ENCODE results near the gene ACAT1.
"Not testable (repeated sequence)": the region's sequence is repeated elsewhere in the genome, so short reads cannot be mapped to it uniquely, and the experiment has no call there.

ACAT1 gene

DNA sequence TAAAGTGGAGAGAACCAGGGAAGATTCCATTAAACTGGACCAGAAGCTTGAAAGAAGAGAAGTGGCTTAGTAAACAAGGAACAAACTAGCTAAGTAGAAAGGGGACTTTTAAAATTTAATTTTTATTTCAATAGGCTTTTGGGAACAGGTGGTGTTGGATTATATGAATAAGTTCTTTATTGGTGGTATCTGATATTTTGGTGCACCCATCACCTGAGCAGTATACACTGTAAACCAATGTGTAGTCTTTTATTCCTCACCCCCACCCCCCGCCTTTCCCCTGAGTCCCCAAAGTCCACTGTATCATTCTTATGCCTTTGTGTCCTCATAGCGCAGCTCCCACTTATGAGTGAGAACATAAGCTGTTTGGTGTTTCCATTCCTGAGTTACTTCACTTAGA is 7.4 kb downstream of the ACAT1 start:
- Mint-ChIP-seq H3K4me1 (ENCODE audit: low read depth) (peaks cover 33% of the 10 kb centered on the region), H3K9me3 (no peaks in the 10 kb centered on the region), H3K36me3 (ENCODE audit: low read depth) (peaks cover 65% of the 10 kb centered on the region), H3K27me3 (no peaks in the 10 kb centered on the region), H3K27ac (no peak overlapping the region), H3K4me3 (no peak overlapping the region)
- no peak for DNase-seq

DNA sequence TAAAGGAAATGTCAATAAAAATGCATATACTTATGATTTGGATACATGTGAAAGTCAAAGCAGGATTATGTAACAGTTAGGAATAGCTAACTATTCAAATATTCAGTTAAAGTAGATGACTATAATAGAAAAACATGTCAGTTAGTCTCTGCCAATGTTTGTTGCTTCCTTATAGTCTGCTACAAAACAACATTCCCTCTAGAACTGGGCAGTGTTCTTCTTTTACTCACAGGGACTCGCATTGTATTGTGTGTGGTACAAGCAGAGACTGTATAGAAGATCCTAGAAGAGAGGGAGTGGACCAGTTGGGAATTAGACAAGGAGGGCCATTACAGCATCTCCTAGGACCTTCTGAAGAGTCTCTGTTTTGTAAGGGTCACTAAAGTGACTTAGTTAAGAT is 10.6 kb downstream of the ACAT1 start:
- Mint-ChIP-seq H3K27me3 (no peaks in the 10 kb centered on the region), H3K4me3 (no peak overlapping the region), H3K27ac (peak overlapping the region; percentile 31), H3K9me3 (no peaks in the 10 kb centered on the region), H3K4me1 (ENCODE audit: low read depth) (peaks cover 30% of the 10 kb centered on the region), H3K36me3 (ENCODE audit: low read depth) (peaks cover 72% of the 10 kb centered on the region)
- DNase-seq, result no peak

GRCh38 chr11:108132993-108133538 is 11.7 kb downstream of the ACAT1 start:
- not testable (repeated sequence) for H3K4me3 Mint-ChIP-seq, DNase-seq, H3K27me3 Mint-ChIP-seq, H3K9me3 Mint-ChIP-seq
- Mint-ChIP-seq H3K36me3 (ENCODE audit: low read depth) (peaks cover 68% of the 10 kb centered on the region), H3K27ac (peak overlapping the region; percentile 72), H3K4me1 (ENCODE audit: low read depth) (peaks cover 33% of the 10 kb centered on the region)

DNA sequence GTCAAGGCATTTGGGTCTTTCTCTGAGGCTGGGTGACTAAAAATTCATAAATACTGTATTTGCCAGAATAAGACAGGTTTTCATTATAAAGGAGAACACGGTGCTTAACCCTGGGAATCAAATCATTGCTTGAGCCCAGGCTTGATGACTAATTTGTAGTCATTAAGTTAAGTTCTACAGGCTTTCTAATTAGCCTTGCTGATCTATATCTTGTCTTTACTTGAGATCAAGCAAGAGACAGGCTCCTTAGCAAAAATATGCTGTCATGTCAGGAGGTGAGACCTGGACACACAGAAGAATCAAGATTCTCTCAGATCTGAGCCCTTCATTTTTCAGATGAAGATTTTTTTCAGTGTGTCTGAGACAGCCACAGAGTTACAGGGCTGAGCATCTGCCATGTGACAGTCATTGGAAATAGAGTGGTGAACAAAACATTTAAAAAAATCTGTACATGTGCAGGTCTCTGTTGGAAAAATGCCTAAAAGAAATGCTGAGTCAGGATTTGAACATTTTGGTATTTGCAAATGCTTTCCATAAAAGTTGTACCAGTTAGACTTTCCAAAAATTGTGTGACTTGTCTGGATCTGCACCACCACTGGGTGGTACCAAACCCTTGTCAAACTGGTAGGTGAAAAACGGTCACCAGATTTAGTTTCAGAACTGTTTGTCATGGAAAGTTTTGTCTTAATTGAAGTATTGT is 14.6 kb downstream of the ACAT1 start:
- Mint-ChIP-seq H3K4me1 (ENCODE audit: low read depth) (peaks cover 28% of the 10 kb centered on the region), H3K27me3 (no peaks in the 10 kb centered on the region), H3K27ac (peak overlapping the region; percentile 93), H3K4me3 (peak overlapping the region; percentile 4), H3K9me3 (no peaks in the 10 kb centered on the region), H3K36me3 (ENCODE audit: low read depth) (peaks cover 72% of the 10 kb centered on the region)
- DNase-seq, result no peak

DNA sequence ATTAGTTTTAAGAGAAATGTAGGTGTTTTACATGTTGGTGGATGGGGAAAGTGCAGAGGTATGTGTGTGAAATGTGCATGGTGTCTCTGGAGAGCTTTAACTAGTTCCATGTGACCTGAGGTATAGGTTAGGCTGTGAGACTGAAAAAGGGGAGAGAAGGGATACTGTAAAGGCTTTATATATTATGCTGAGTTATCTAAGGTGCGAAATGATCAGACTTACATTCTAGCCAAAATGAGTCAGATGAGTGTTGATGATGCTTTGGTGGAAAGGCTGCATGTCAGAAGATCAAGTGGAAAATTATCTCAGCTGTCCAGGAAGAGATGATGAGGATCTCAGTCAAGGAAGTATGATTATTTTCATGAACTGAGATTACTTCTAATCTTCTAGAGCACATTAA is 15.8 kb downstream of the ACAT1 start:
- Mint-ChIP-seq H3K36me3 (ENCODE audit: low read depth) (peaks cover 77% of the 10 kb centered on the region), H3K27ac (peak overlapping the region; percentile 94), H3K4me3 (no peak overlapping the region), H3K27me3 (no peaks in the 10 kb centered on the region), H3K9me3 (no peaks in the 10 kb centered on the region), H3K4me1 (ENCODE audit: low read depth) (peaks cover 28% of the 10 kb centered on the region)
- no peak for DNase-seq

DNA sequence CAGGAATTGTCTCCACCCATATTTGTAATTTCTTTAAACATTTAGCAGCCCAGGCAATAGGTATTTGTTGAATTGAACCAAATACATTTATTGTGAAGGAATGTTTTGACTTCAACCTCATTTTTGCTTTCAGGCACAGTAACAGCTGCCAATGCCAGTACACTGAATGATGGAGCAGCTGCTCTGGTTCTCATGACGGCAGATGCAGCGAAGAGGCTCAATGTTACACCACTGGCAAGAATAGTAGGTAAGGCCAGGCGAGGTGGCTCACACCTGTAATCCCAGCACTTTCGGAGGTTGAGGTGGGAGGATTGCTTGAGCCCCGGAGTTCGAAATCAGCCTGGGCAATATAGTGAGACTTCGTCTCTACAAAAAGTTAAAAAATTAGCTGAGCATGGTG is 20.9 kb downstream of the ACAT1 start:
- no peak for DNase-seq
- Mint-ChIP-seq H3K4me1 (ENCODE audit: low read depth) (peaks cover 16% of the 10 kb centered on the region), H3K9me3 (no peaks in the 10 kb centered on the region), H3K27me3 (no peaks in the 10 kb centered on the region), H3K27ac (peak overlapping the region; percentile 11), H3K36me3 (ENCODE audit: low read depth) (peaks cover 84% of the 10 kb centered on the region), H3K4me3 (no peak overlapping the region)

GRCh38 chr11:108144615-108145014 is 23.2 kb downstream of the ACAT1 start:
- Mint-ChIP-seq H3K9me3 (no peaks in the 10 kb centered on the region), H3K27ac (peak overlapping the region; percentile 72), H3K27me3 (no peaks in the 10 kb centered on the region), H3K4me1 (ENCODE audit: low read depth) (peaks cover 11% of the 10 kb centered on the region), H3K4me3 (no peak overlapping the region), H3K36me3 (ENCODE audit: low read depth) (peaks cover 95% of the 10 kb centered on the region)
- no peak for DNase-seq

DNA sequence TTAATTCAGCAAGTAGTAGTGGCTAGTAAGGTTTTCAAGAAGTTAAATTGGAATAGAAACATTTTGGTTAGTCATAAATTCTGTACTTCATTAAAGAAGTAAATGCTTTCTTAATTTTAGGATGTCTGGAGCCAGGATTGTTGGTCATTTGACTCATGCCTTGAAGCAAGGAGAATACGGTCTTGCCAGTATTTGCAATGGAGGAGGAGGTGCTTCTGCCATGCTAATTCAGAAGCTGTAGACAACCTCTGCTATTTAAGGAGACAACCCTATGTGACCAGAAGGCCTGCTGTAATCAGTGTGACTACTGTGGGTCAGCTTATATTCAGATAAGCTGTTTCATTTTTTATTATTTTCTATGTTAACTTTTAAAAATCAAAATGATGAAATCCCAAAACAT is 25.8 kb downstream of the ACAT1 start:
- no peak for DNase-seq
- peaks cover 11% of the 10 kb centered on the region for H3K4me1 Mint-ChIP-seq (ENCODE audit: low read depth)
- H3K27me3 Mint-ChIP-seq, result no peaks in the 10 kb centered on the region
- H3K36me3 Mint-ChIP-seq (ENCODE audit: low read depth), result peaks cover 94% of the 10 kb centered on the region
- H3K27ac Mint-ChIP-seq, result peak overlapping the region; percentile 71
- no peaks in the 10 kb centered on the region for H3K9me3 Mint-ChIP-seq
- H3K4me3 Mint-ChIP-seq, result no peak overlapping the region

GRCh38 chr11:108148556-108148955 is 27.2 kb downstream of the ACAT1 start:
- no peak overlapping the region for H3K4me3 Mint-ChIP-seq
- H3K9me3 Mint-ChIP-seq, result no peaks in the 10 kb centered on the region
- no peak for DNase-seq
- H3K27me3 Mint-ChIP-seq, result no peaks in the 10 kb centered on the region
- H3K4me1 Mint-ChIP-seq (ENCODE audit: low read depth), result peaks cover 11% of the 10 kb centered on the region
- H3K27ac Mint-ChIP-seq, result peak overlapping the region; percentile 48
- H3K36me3 Mint-ChIP-seq (ENCODE audit: low read depth), result peaks cover 91% of the 10 kb centered on the region

DNA sequence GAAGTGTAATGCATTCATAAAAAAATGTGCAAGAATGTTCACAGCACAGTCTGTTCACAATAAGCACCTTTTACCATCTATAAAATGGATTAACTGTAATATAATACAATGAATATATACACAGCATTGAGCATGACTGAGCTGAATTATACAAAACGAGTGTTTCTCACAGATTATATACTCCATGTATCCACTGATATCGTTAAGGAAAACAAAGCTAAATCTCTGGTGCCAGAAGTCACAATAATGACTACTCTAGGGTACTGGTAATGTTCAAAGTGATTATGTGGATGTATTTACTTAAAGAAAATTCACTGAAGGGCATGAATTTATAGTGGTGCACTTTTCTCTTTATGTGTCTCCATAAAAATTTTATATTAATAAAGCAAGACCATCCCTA is 33.2 kb downstream of the ACAT1 start:
- Mint-ChIP-seq H3K9me3 (no peaks in the 10 kb centered on the region), H3K4me1 (ENCODE audit: low read depth) (peaks cover 9% of the 10 kb centered on the region), H3K4me3 (no peak overlapping the region), H3K27me3 (no peaks in the 10 kb centered on the region), H3K27ac (no peak overlapping the region), H3K36me3 (ENCODE audit: low read depth) (peaks cover 42% of the 10 kb centered on the region)
- no peak for DNase-seq

DNA sequence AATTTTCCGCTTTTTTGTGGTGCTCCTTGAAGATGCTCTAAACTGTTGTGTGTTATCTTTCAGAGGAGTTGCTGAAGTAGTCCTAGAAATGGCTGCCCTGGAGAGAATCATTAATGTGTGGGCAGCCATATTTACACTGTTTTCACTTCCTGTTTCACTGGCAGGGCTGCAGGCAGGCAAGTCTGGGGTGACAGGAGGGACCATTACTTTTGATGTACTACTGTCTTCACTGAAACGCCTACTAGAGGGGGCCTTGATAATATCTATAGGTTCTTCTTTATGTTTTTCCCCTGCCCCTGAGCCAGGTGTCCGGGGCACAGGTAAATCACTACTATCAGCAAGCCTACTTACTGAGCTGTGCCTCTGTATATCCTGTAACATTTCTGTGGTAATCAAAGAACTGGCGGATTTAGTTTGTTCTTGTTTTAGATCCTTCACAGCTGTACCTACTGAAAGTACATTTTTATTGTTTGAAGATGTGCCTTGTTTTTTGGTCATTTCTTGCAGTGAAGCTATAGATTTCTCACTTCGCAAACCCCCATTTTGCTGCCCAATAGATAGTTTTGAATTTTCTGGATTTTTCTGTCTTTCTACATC is 39.7 kb downstream of the ACAT1 start:
- H3K36me3 Mint-ChIP-seq (ENCODE audit: low read depth), result peaks cover 5% of the 10 kb centered on the region
- peak overlapping the region; percentile 82 for H3K27ac Mint-ChIP-seq
- H3K27me3 Mint-ChIP-seq, result no peaks in the 10 kb centered on the region
- no peak overlapping the region for H3K4me3 Mint-ChIP-seq
- no peaks in the 10 kb centered on the region for H3K9me3 Mint-ChIP-seq
- DNase-seq, result no peak
- H3K4me1 Mint-ChIP-seq (ENCODE audit: low read depth), result peaks cover 24% of the 10 kb centered on the region

GRCh38 chr11:108162878-108163277 is 41.5 kb downstream of the ACAT1 start:
- H3K27ac Mint-ChIP-seq, result not testable (repeated sequence)

DNA sequence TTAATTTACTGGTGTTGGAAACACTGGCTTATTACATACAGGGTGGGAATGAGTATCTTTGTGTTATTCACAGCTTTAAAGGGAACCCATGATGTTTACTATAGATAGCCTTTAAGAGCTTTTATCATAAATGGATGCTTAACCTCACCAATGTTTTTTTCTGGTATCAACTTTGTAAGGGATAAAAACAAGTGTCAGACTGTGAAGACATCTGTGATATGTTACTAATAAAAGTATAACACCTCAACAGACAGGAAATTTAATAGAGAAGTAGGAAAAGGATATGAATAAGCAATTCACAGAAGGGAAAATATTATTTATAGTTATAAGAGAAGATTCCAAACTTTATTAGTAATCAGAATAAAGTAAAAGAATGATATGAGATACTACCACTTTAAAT is 46.3 kb downstream of the ACAT1 start:
- DNase-seq, result no peak
- Mint-ChIP-seq H3K4me3 (no peak overlapping the region), H3K4me1 (ENCODE audit: low read depth) (peaks cover 45% of the 10 kb centered on the region), H3K27me3 (no peaks in the 10 kb centered on the region), H3K9me3 (no peaks in the 10 kb centered on the region), H3K36me3 (ENCODE audit: low read depth) (peaks cover 70% of the 10 kb centered on the region), H3K27ac (peak overlapping the region; percentile 91)

More at GRCh38 chr11:108162878-108163277, 41.5 kb downstream of the ACAT1 start:
- peaks cover 22% of the 10 kb centered on the region for H3K36me3 Mint-ChIP-seq (ENCODE audit: low read depth)
- H3K4me1 Mint-ChIP-seq (ENCODE audit: low read depth), result peaks cover 27% of the 10 kb centered on the region
- H3K27me3 Mint-ChIP-seq, H3K4me3 Mint-ChIP-seq, DNase-seq, H3K9me3 Mint-ChIP-seq: not testable (repeated sequence)

GRCh38 chr11:108170184-108170583 is 48.8 kb downstream of the ACAT1 start:
- Mint-ChIP-seq H3K9me3 (no peaks in the 10 kb centered on the region), H3K4me1 (ENCODE audit: low read depth) (peaks cover 55% of the 10 kb centered on the region), H3K36me3 (ENCODE audit: low read depth) (peaks cover 96% of the 10 kb centered on the region), H3K27me3 (no peaks in the 10 kb centered on the region), H3K4me3 (no peak overlapping the region), H3K27ac (peak overlapping the region; percentile 91)
- no peak for DNase-seq

DNA sequence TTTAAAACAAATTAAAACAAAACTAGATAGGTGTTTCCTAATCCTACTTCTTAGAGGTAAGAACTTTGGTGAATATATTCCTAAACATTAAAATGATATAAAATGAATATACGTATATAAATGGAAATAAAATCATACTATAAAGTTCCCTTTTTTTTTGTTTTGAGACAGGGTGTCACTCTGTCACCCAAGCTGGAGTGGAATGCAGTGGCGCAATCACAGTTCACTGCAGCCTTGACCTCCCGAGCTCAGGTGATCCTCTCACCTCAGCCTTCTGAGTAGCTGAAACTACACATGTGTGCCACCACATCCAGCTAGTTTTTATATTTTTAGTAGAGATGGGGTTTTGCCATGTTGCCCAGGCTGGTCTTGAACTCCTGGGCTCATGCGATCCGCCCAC is 56.2 kb downstream of the ACAT1 start:
- no peaks in the 10 kb centered on the region for H3K9me3 Mint-ChIP-seq
- no peak overlapping the region for H3K4me3 Mint-ChIP-seq
- no peak for DNase-seq
- peaks cover 21% of the 10 kb centered on the region for H3K4me1 Mint-ChIP-seq (ENCODE audit: low read depth)
- no peak overlapping the region for H3K27ac Mint-ChIP-seq
- H3K36me3 Mint-ChIP-seq (ENCODE audit: low read depth), result peaks cover 92% of the 10 kb centered on the region
- H3K27me3 Mint-ChIP-seq, result no peaks in the 10 kb centered on the region
